Measurements from ENCODE around the gene TMEM168. TPM values are rescaled to one million over a fixed set of nuclear protein-coding genes. Genes with fewer than 3 reads are reported as not detected.

The TMEM168 gene
- total RNA-seq, 4 donors from 2014 or later = 8.6 to 57.3 (median 26.0) TPM

DNA sequence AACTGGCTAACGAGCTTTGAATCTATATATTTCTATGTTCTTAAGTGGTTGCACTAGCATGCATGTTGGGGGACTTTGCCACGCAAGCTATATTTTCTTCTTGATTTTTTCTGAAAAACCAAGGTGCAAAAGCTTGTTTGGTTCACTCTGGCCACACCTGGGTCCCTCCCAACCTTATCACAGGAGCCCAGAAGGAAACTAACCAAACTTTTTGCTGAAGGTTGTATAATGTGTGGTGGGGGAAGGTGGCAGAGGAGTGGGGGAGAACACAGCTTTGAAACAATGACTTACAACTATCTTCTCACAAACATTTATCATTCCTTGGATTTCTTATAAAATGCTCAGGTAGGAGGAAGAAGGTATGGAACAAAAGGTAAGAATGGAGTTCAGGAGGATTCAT lies 75.3 kb downstream of the TMEM168 start:
- intact Hi-C loops (cut with DNase I; ENCODE audit: low total_unique reads) (no loop called here), in situ Hi-C loops (cut with MboI; ENCODE audit: low pct_ligation_motif_present in 1 of 4, low pct_unique_long_range_greater_than_20kb in 1 of 4, low sequenced_read_pairs in 3 of 4) (no loop called here)
- no peak for TF ChIP-seq POLR2A (IDR thresholded peaks at IDR 0.05)

More for the DNA sequence above, 75.3 kb downstream of the TMEM168 start:
- H3K27ac ChIP-seq = no peak overlapping the region
- H3K4me1 ChIP-seq = no peaks in the 10 kb centered on the region
- H3K36me3 ChIP-seq = no peaks in the 10 kb centered on the region
- H3K9me3 ChIP-seq = no peaks in the 10 kb centered on the region
- no peak overlapping the region for H3K4me3 ChIP-seq
- DNase-seq = no peak
- 93 to 100% methylated on average over 1 to 2 of the region's 2 CpGs for WGBS, 2 donors (ENCODE audit: low coverage in 1 of 2)
- no peaks in the 10 kb centered on the region for H3K27me3 ChIP-seq
